NCI-H345 (cell line): Measurements from ENCODE around the gene IRGC.

ENCODE experiments used
- DNase-seq: peaks from one replicate; lab custom pipeline; 2025; lab: John Stamatoyannopoulos, UW

Gene IRGC

GRCh38 chr19:43724896-43725295 is 9.0 kb downstream of the IRGC start:
- no peak for DNase-seq

- DNase-seq = no peak
Measured at GRCh38 chr19:43725468-43725867, 9.6 kb downstream of the IRGC start.

GRCh38 chr19:43726736-43727592 is 11.1 kb downstream of the IRGC start:
- no peak for DNase-seq

GRCh38 chr19:43727593-43727853 is 11.6 kb downstream of the IRGC start:
- no peak for DNase-seq

GRCh38 chr19:43729919-43730318 is 14.0 kb downstream of the IRGC start:
- no peak for DNase-seq

- no peak for DNase-seq
Measured at GRCh38 chr19:43731346-43731745, 15.5 kb downstream of the IRGC start.

- no peak for DNase-seq
Measured at GRCh38 chr19:43731846-43732245, 16.0 kb downstream of the IRGC start.

- DNase-seq = no peak
Measured at GRCh38 chr19:43735013-43735412, 19.1 kb downstream of the IRGC start.

- DNase-seq = no peak
Measured at GRCh38 chr19:43735957-43736356, 20.1 kb downstream of the IRGC start.

- DNase-seq = no peak
Measured at GRCh38 chr19:43738780-43739211, 22.9 kb downstream of the IRGC start.

GRCh38 chr19:43739439-43740235 is 23.8 kb downstream of the IRGC start:
- DNase-seq = no peak

- DNase-seq = no peak
Measured at GRCh38 chr19:43741075-43741825, 25.4 kb downstream of the IRGC start.

GRCh38 chr19:43743059-43743458 is 27.2 kb downstream of the IRGC start:
- DNase-seq = no peak

GRCh38 chr19:43747557-43748204 is 31.8 kb downstream of the IRGC start:
- no peak for DNase-seq

GRCh38 chr19:43748205-43748594 is 32.3 kb downstream of the IRGC start:
- no peak for DNase-seq

- no peak for DNase-seq
Measured at GRCh38 chr19:43748685-43749084, 32.8 kb downstream of the IRGC start.

- DNase-seq = no peak
Measured at GRCh38 chr19:43749152-43749551, 33.3 kb downstream of the IRGC start.

- DNase-seq = no peak
Measured at GRCh38 chr19:43749898-43750297, 34.0 kb downstream of the IRGC start.

- no peak for DNase-seq
Measured at GRCh38 chr19:43751466-43752220, 35.8 kb downstream of the IRGC start.

GRCh38 chr19:43752287-43752875 is 36.5 kb downstream of the IRGC start:
- DNase-seq = no peak

- DNase-seq = no peak
Measured at GRCh38 chr19:43754253-43754502, 38.3 kb downstream of the IRGC start.
